ENCODE results near the gene RNASEH2B.

DNA sequence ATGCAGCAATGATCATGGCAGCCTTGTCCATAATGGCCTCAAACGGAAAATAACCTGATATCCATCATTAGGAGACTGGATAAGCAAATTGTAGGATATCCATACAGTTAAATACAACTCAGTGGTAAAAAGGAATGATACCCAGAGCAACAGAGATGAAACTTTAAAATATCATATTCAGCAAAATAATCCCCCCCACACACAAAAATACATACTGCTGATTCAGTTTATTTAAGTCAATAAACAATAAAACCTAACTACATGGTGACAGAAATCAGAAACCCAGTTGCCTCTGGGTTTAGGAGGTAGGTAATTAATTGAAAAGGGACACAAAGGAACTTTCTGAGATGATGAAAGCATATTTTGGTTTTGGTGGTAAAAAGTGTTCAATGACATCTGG lies 38.2 kb upstream of the RNASEH2B start:
- TF ChIP-seq POLR2AphosphoS5 (IDR thresholded peaks at IDR 0.05): no peak
- TF ChIP-seq CTCF (IDR thresholded peaks at IDR 0.05): no peak
- no peak for TF ChIP-seq EP300 (IDR thresholded peaks at IDR 0.05; ENCODE audit: low read depth)
- TF ChIP-seq POLR2A (IDR thresholded peaks at IDR 0.05): no peak
